GM19438 (cell line): Measurements from ENCODE around the gene AKAP12.
"Not testable (repeated sequence)": the region's sequence is repeated elsewhere in the genome, so short reads cannot be mapped to it uniquely, and the experiment has no call there.

Experiments
- ATAC-seq: cut with Tn5 transposase; IDR thresholded peaks from one replicate; pipeline ENCODE4 v1.9.1; 2021; ENCODE audit warnings: low read depth; ENCODE audit not compliant: unreplicated experiment

Gene AKAP12

DNA sequence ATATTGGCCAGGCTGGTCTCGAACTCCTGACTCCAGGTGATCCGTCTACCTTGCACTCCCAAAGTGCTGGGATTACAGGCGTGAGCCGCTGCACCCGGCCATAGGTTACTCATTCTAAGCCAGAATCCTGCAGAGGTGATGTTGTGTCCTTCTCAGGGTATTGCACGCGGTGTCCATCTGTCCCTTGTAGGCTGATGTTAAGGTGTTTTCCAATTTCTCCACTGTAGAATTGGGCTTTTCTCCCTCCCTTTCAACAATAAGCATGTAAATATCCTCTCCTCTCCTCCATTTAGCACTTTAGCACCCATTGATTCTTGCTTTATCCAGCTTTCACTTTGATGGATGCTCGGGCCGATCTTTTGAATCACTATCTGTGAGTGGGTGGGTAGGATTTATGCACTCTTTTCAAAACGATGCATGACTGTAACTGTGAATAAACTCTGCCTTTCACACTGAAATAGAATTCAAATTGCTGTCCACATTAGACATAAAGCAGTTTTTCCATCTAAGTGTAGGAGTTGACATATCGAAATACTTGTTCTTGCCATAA lies 99.0 kb downstream of the AKAP12 start:
- ATAC-seq: no peak

DNA sequence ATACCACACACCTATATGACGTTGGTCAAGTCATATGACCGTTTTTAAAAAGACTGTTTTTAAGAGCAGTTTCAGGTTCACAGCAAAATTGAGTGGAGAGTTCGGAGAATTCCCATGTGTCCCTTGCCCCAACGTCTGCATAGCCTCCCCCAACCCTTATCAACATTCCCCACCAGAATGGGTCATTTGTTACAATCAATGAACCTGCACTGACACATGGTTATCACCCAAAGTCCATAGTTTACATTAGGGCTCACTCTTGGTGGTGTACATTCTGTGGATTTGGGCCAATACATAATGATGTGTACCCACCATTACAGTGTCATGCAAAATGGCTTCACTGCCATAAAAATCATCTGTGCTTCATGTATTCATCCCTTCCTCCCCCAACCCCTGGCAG lies 99.6 kb downstream of the AKAP12 start:
- no peak for ATAC-seq

DNA sequence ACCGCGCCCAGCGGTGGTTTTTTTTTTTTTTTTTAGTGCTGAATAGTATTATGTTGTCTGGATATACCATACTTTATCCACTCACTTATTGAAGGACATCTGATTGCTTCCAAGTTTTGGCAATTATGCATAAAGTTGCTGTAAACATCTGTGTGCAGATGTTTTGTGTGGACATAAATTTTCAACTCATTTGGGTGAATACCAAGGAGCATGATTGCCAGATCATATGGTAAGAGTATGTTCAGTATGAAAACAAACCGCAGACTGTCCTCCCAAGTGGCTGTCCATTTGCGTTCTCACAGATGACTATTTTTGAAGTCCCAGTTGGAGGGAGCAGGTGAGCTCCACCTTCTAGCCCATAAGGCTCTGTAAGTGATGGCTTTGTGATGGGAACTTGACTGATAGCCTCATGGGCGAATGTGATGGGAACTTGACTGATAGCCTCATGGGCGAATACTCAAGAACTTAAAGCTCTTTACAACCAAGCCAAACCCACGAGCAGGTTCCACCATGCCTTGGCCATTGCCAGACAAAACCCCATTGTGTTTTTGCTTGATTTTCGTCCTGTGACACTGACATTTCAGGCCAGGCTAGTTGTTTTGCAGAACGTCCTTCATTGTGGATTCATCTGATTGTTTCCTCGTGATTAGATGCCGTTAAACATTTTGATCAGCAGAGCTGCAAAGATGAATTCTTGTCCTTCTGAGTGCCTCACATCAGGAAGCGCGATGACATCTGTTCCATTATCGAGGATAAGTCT lies 100.6 kb downstream of the AKAP12 start:
- ATAC-seq: no peak

DNA sequence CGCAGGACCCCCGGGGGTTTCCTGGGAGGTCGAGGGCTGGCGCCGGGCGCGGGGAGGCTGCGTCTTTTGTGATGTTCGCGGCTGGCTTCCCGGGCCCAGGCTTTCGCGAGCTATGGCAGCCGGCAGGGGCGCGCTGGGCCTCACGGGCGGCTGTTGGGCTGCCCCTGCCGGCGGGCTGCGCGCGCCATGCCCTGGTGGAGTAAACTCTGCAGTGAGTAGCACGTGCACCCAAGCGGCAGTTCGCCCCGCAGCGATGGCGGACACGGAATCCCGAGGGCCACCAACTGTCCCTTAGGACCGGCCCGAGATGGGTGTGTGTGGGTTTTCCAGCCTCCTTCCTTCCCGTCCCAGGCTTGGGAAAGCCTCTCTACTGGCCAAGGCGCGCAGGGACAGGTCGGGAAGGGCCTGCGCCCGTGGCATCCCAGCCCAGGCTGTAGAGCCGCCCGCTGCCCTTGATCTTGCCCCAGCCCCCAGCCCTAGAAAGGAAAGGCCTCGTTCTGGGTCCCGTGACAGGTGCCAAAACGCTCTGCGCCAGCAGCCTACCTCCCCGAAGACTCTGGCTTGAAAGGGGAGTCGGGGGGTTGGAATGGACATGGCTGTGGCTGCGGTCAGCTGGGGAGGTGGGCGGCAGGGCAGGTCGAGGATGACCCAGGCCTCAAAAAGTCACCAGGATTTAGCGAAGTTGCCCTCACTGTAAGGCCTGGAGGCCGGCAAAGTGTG lies 101.9 kb downstream of the AKAP12 start:
- ATAC-seq: no peak

DNA sequence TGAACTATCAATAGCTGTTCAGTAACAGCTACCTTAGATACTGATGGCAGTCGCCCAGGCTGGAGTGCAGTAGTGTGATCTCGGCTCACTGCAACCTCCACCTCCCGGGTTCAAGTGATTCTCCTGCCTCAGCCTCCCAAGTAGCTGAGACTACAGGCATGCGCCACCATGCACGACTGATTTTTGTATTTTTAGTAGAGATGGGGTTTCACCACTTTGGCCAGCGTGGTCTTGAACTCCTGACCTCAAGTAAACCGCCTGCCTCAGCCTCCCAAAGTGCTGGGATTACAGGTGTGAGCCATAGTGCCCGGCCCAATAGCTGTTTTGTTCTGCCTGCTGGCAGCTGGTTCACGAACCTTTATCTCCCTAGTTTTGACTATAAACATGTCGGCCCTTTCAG lies 103.0 kb downstream of the AKAP12 start:
- not testable (repeated sequence) for ATAC-seq

DNA sequence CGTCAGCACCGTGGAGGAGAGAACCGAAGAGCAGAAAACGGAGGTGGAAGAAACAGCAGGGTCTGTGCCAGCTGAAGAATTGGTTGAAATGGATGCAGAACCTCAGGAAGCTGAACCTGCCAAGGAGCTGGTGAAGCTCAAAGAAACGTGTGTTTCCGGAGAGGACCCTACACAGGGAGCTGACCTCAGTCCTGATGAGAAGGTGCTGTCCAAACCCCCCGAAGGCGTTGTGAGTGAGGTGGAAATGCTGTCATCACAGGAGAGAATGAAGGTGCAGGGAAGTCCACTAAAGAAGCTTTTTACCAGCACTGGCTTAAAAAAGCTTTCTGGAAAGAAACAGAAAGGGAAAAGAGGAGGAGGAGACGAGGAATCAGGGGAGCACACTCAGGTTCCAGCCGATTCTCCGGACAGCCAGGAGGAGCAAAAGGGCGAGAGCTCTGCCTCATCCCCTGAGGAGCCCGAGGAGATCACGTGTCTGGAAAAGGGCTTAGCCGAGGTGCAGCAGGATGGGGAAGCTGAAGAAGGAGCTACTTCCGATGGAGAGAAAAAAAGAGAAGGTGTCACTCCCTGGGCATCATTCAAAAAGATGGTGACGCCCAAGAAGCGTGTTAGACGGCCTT lies 110.0 kb downstream of the AKAP12 start:
- no peak for ATAC-seq

DNA sequence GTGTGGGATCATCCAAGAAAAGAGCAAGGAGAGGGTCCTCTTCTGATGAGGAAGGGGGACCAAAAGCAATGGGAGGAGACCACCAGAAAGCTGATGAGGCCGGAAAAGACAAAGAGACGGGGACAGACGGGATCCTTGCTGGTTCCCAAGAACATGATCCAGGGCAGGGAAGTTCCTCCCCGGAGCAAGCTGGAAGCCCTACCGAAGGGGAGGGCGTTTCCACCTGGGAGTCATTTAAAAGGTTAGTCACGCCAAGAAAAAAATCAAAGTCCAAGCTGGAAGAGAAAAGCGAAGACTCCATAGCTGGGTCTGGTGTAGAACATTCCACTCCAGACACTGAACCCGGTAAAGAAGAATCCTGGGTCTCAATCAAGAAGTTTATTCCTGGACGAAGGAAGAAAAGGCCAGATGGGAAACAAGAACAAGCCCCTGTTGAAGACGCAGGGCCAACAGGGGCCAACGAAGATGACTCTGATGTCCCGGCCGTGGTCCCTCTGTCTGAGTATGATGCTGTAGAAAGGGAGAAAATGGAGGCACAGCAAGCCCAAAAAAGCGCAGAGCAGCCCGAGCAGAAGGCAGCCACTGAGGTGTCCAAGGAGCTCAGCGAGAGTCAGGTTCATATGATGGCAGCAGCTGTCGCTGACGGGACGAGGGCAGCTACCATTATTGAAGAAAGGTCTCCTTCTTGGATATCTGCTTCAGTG lies 110.8 kb downstream of the AKAP12 start:
- ATAC-seq: no peak

DNA sequence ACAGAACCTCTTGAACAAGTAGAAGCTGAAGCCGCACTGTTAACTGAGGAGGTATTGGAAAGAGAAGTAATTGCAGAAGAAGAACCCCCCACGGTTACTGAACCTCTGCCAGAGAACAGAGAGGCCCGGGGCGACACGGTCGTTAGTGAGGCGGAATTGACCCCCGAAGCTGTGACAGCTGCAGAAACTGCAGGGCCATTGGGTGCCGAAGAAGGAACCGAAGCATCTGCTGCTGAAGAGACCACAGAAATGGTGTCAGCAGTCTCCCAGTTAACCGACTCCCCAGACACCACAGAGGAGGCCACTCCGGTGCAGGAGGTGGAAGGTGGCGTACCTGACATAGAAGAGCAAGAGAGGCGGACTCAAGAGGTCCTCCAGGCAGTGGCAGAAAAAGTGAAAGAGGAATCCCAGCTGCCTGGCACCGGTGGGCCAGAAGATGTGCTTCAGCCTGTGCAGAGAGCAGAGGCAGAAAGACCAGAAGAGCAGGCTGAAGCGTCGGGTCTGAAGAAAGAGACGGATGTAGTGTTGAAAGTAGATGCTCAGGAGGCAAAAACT lies 111.5 kb downstream of the AKAP12 start:
- ATAC-seq: no peak

DNA sequence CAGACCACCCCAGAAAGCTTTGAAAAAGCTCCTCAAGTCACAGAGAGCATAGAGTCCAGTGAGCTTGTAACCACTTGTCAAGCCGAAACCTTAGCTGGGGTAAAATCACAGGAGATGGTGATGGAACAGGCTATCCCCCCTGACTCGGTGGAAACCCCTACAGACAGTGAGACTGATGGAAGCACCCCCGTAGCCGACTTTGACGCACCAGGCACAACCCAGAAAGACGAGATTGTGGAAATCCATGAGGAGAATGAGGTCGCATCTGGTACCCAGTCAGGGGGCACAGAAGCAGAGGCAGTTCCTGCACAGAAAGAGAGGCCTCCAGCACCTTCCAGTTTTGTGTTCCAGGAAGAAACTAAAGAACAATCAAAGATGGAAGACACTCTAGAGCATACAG lies 112.0 kb downstream of the AKAP12 start:
- no peak for ATAC-seq

DNA sequence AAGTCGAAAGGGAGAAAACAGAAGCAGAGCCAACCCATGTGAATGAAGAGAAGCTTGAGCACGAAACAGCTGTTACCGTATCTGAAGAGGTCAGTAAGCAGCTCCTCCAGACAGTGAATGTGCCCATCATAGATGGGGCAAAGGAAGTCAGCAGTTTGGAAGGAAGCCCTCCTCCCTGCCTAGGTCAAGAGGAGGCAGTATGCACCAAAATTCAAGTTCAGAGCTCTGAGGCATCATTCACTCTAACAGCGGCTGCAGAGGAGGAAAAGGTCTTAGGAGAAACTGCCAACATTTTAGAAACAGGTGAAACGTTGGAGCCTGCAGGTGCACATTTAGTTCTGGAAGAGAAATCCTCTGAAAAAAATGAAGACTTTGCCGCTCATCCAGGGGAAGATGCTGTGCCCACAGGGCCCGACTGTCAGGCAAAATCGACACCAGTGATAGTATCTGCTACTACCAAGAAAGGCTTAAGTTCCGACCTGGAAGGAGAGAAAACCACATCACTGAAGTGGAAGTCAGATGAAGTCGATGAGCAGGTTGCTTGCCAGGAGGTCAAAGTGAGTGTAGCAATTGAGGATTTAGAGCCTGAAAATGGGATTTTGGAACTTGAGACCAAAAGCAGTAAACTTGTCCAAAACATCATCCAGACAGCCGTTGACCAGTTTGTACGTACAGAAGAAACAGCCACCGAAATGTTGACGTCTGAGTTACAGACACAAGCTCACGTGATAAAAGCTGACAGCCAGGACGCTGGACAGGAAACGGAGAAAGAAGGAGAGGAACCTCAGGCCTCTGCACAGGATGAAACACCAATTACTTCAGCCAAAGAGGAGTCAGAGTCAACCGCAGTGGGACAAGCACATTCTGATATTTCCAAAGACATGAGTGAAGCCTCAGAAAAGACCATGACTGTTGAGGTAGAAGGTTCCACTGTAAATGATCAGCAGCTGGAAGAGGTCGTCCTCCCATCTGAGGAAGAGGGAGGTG lies 112.9 kb downstream of the AKAP12 start:
- no peak for ATAC-seq

DNA sequence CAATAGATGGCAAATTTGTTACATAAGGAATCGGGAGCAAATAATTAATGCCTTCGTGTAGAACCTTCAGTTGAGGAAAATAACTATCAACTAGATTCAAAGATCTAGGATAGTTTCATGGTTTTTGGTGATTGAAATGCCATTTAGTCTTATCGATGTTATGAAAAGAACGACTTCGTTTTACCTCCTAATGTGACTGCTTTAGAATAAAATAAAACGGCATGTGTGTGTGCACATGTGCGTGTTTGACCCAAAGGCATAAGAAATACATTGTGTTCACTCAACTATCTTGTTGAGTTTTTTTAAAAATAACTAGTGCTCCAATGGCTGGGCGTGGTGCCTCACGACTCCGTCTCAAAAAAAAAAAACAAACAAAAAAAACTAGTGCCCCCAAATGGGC lies 114.0 kb downstream of the AKAP12 start:
- ATAC-seq: no peak

DNA sequence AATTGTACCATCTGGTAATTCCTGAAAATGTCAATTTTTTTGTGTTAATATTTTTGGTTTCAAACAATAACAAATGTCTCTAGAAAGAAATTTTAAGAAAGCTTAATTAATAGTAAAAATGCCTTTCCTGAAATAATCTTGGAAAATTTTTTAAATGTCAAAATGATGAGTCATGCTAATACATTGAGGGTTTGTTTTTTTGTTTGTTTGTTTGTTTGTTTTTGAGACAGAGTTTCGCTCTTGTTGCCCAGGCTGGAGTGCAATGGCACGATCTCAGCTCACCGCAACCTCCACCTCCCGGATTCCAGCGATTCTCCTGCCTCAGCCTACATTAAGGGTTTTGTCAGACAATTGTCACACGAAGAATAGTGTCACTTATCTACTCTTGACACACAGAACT lies 117.2 kb downstream of the AKAP12 start:
- not testable (repeated sequence) for ATAC-seq

DNA sequence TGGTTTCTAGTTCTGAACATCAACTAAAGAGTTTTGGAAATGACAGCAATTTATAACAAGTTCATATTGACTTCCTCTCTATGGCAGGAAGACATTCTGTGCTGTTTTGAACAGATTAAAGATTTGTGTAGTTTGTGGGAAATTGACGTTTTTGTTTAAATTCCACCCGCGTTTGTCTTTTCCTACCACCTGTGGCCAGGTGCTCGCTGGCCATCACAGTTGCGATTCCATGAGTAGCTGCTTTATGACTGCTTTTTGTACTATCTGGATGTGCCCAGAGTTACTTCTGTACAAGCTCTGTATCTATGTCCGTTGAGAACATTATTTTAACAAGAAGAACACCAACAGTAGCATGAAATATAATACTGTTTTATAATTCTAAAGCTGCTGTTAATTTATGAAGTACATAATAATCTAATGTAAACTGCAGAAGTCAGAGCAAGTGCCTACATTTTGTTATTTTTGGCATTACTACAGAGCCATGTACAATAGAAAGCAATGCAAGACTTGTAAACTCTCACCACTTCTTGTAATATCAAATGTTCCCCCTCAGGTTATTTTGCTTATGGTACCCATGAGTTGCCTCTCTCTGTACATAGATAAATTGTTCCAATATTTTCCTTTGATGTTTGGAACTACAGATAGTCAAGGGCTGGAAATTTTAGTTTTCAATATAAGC lies 118.1 kb downstream of the AKAP12 start:
- no peak for ATAC-seq

DNA sequence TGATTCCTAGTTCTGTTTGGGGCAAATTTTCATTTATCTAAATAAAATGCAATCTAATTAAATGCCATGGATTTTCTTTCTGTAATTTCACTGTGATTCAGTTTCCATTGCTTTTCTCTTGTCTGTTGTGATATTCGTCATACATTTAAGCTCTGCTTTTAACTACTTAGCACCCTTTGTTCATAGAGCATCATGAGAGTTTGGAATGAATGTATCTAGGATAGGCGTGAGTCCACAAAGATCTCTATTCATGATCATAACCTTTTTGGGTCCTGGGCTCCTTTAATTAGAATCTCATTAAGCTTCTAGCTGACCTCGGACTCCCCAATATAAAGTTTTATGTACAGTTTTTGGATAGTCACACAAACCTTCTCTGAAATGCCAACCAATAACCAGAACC lies 118.7 kb downstream of the AKAP12 start:
- ATAC-seq: no peak

DNA sequence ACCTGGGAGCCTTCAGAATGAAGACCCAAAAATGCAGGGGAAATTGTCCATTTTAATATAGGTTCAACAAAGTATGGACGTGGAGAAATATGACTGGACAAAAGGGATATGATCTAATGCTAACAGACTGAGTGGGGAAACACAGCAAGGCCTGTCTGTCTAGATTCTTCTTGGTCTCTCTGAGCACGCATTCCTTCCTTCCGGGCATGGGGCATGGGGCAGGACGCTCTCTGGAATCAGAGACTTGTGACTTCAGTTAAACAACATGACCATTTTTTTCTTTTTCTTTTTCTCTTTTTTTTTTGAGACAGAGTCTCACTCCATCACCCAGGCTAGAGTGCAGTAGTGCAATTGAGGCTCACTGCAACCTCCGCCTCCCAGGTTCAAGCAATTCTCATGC lies 119.7 kb downstream of the AKAP12 start:
- no peak for ATAC-seq

DNA sequence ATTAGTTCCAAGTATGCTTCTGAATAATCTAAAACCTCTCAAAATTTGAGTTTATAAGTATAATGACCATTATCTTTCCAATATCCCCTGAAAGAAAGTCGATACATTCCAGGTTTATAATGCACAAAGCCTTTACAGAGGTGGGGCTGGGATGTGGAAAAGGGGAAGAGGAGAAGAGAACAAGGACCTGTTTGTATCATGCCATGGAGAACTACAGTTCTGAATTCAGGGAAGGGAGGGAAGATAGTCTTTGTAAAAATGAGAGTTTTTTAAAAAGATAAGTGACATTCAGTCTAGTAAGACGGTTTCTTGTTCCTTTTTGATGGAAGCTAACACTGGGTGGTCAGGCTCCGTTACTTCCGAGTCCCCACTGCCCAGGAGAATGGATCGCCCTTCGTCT lies 125.5 kb downstream of the AKAP12 start:
- no peak for ATAC-seq

DNA sequence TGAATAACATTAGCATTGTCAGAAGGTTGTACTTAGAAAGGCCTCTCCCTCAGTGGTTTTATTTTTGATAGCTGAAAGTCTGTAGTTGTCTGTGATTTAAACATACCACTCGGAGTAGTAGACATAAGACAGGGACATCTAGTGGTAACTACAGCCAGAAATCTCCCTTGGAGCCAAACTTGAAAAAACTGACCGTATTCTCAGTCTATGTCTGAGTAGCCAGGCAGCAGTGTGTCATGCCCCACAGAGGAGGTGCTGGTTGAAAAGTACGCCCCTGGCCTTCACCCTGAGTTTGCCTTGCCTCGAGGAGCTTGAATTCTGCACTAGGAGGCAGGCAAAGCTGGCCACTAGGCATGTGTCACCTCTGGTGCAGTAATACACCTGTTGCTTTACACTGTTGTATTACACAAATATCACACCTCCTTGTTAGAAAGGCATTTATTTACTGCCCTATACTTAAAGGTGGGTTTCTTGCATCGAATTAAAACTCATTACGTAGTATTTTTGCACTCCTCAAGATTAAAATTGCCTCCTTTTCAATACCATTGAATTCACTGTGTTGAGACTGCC lies 130.8 kb downstream of the AKAP12 start:
- ATAC-seq: no peak

DNA sequence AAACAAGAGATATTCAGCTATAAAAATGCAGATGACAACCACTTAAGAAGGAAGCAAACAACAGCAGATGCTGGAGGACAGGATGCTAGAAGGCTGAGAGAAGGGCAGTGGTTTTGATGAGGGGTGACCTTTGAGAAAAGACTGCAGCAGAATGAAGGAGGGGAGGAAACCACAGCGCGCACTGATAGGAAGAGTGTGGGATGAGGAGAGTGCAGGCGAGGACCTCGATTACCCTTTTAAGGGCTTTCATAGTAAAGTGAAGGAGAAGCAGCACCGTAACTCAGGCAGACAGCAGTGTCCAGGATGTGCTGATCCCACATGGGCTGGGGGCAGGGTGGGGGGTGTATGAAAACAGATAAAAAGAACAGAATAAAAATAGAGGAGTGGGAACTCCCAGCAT lies 132.4 kb downstream of the AKAP12 start:
- no peak for ATAC-seq
